Measurements from ENCODE around the gene SLC12A9. TPM values are rescaled to one million over a fixed set of nuclear protein-coding genes. Genes with fewer than 3 reads are reported as not detected.
"Not testable (repeated sequence)": the region's sequence is repeated elsewhere in the genome, so short reads cannot be mapped to it uniquely, and the experiment has no call there.

SLC12A9 gene
- total and polyA plus RNA-seq, 12 donors: 4.8 to 15.7 (median 7.3) TPM

- Histone ChIP-seq H3K27me3 (peaks cover 0 to 10% (median 3%) of the 10 kb centered on the region in 7 donors), H3K36me3 (no peaks in the 10 kb centered on the region), H3K4me1 (no peaks in the 10 kb centered on the region), H3K4me3 (no peak overlapping the region), H3K9me3 (peaks cover 0 to 10% (median 0%) of the 10 kb centered on the region in 11 donors), H3K27ac (no peak overlapping the region)
- no peak for ATAC-seq
- WGBS, 2 donors: 92 to 93% methylated on average over 5 of the region's 5 CpGs
- intact Hi-C loops (cut with DNase I): loop anchor here in 1 of 10 donors (10.0 kb wide), 1 partner anchor 1364 kb away; no protein-coding TSS in a partner anchor
- DNase-seq: no peak
- no peak for TF ChIP-seq CTCF (IDR thresholded peaks at IDR 0.05)
Observed at GRCh38 chr7:100908512-100908911, 56.0 kb downstream of the SLC12A9 start.

GRCh38 chr7:100910443-100910842 is 57.9 kb downstream of the SLC12A9 start:
- H3K4me1 ChIP-seq; DNase-seq; H3K4me3 ChIP-seq; H3K36me3 ChIP-seq; ATAC-seq; H3K27me3 ChIP-seq; intact Hi-C loops (cut with DNase I): not testable (repeated sequence)
- Histone ChIP-seq H3K9me3 (peaks cover 0 to 10% (median 0%) of the 10 kb centered on the region in 11 donors), H3K27ac (peak overlapping the region in 1 of 10 donors; percentile 36)
- 66 to 76% methylated on average over 7 of the region's 7 CpGs for WGBS, 2 donors

GRCh38 chr7:100911484-100911883 is 59.0 kb downstream of the SLC12A9 start:
- no peak for ATAC-seq
- Histone ChIP-seq H3K36me3 (no peaks in the 10 kb centered on the region), H3K27ac (no peak overlapping the region), H3K4me1 (peaks cover 0 to 6% (median 0%) of the 10 kb centered on the region in 9 donors), H3K27me3 (peaks cover 0 to 13% (median 6%) of the 10 kb centered on the region in 7 donors), H3K4me3 (no peak overlapping the region), H3K9me3 (peaks cover 0 to 6% (median 0%) of the 10 kb centered on the region in 11 donors)
- intact Hi-C loops (cut with DNase I): no loop called here
- no peak for DNase-seq
- TF ChIP-seq CTCF (IDR thresholded peaks at IDR 0.05): no peak
- 86 to 87% methylated on average over 3 of the region's 3 CpGs for WGBS, 2 donors

GRCh38 chr7:100914208-100914878 is 61.8 kb downstream of the SLC12A9 start:
- peaks cover 0 to 20% (median 12%) of the 10 kb centered on the region in 7 donors for H3K27me3 ChIP-seq
- H3K9me3 ChIP-seq: no peaks in the 10 kb centered on the region
- no peaks in the 10 kb centered on the region for H3K36me3 ChIP-seq
- H3K4me3 ChIP-seq: no peak overlapping the region
- TF ChIP-seq CTCF (IDR thresholded peaks at IDR 0.05): no peak
- DNase-seq (no peak), ATAC-seq (peak in 2 of 8 donors; percentile 30 to 39)
- 84 to 85% methylated on average over 15 of the region's 15 CpGs for WGBS, 2 donors
- intact Hi-C loops (cut with DNase I): no loop called here
- peaks cover 0 to 6% (median 0%) of the 10 kb centered on the region in 9 donors for H3K4me1 ChIP-seq
- no peak overlapping the region for H3K27ac ChIP-seq

- TF ChIP-seq CTCF (IDR thresholded peaks at IDR 0.05): no peak
- H3K9me3 ChIP-seq: no peaks in the 10 kb centered on the region
- no peaks in the 10 kb centered on the region for H3K36me3 ChIP-seq
- no peak overlapping the region for H3K4me3 ChIP-seq
- 86 to 87% methylated on average over 8 of the region's 8 CpGs for whole genome bisulfite sequencing, 2 donors
- H3K27me3 ChIP-seq: peaks cover 0 to 20% (median 12%) of the 10 kb centered on the region in 7 donors
- intact Hi-C loops (cut with DNase I): no loop called here
- H3K4me1 ChIP-seq: peaks cover 0 to 6% (median 0%) of the 10 kb centered on the region in 9 donors
- DNase-seq: no peak
- ATAC-seq: no peak
- H3K27ac ChIP-seq: no peak overlapping the region
Observed at GRCh38 chr7:100914879-100915447, 62.5 kb downstream of the SLC12A9 start.

All from heart right ventricle (tissue), 16 donors.